Left ventricle myocardium inferior (tissue), 1 donor: ENCODE measurements around the gene SYF2. TPM values are rescaled to one million over a fixed set of nuclear protein-coding genes. Genes with fewer than 3 reads are reported as not detected.
"Not testable (repeated sequence)": the region's sequence is repeated elsewhere in the genome, so short reads cannot be mapped to it uniquely, and the experiment has no call there.

Experiments
- DNase-seq: peaks from one replicate; pipeline ENCODE4 v3.0.0-alpha.2; 2020
- H3K27ac ChIP-seq: fragments of 200-600 bp; replicated peaks from 2 replicates; pipeline ENCODE4 v1.8.0; 2021
- H3K27me3 ChIP-seq: fragments of 200-600 bp; 2 replicates; pipeline ENCODE4 v1.8.0; 2021; ENCODE audit warnings: low read depth
- H3K36me3 ChIP-seq: fragments of 200-600 bp; 2 replicates; pipeline ENCODE4 v1.8.0; 2021
- H3K4me1 ChIP-seq: fragments of 200-600 bp; 2 replicates; pipeline ENCODE4 v1.8.0; 2021
- H3K4me3 ChIP-seq: fragments of 200-600 bp; 2 replicates; pipeline ENCODE4 v1.8.0; 2021; ENCODE audit warnings: mild to moderate bottlenecking, moderate library complexity
- H3K9me3 ChIP-seq: fragments of 200-600 bp; replicated peaks from 2 replicates; pipeline ENCODE4 v1.8.0; 2021
- intact Hi-C: fragments of 100-400 bp; cut with micrococcal nuclease; formaldehyde crosslinking; loops from one replicate; pipeline ENCODE4 v1.11.0; 2022
- total RNA-seq: library from RNA; stranded (reverse); fragmentation: NEBNext Ultra II Directional; extraction: Animal tissue kit (Norgen Biotek cat#: 25700); gene quantifications from one replicate; pipeline ENCODE4 v1.2.1, GENCODE V29; 2021
- TF ChIP-seq, protein P1 (sequence below): fragments of 200-600 bp; IDR thresholded peaks from 2 replicates; pipeline ENCODE4 v1.8.0; 2021; ENCODE audit warnings: antibody characterized with exemption, mild to moderate bottlenecking, borderline replicate concordance
- donor health status: DM: no; HTN: yes; CAD: no; lungs with severe emphysema.

SYF2 gene
- total RNA-seq, 1 donor from 2014 or later, result 35.1 TPM

DNA sequence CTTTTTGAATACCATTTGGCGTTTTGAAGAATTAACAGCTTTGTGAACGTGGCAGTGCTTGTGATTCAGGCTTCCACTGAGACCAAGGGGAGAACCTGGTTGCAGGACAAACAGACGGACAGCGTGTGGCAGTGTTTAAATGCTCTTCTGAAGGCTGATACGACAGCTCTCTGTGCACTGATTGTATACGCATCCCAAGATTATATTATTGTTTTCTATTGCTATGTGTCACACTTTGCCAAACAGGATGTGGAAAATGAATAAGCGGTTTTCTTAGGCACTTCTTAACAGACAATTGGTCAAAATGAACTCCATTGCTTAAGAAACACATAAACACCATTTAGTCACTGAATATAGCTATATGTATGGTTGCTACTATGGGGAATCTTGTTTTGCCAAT, 27.5 kb upstream of the SYF2 start:
- H3K4me1 ChIP-seq, H3K4me3 ChIP-seq, H3K27ac ChIP-seq, intact Hi-C loops, H3K9me3 ChIP-seq, DNase-seq, H3K27me3 ChIP-seq: not testable (repeated sequence)
- H3K36me3 ChIP-seq, result peaks cover 11% of the 10 kb centered on the region
- TF ChIP-seq, protein P1, sequence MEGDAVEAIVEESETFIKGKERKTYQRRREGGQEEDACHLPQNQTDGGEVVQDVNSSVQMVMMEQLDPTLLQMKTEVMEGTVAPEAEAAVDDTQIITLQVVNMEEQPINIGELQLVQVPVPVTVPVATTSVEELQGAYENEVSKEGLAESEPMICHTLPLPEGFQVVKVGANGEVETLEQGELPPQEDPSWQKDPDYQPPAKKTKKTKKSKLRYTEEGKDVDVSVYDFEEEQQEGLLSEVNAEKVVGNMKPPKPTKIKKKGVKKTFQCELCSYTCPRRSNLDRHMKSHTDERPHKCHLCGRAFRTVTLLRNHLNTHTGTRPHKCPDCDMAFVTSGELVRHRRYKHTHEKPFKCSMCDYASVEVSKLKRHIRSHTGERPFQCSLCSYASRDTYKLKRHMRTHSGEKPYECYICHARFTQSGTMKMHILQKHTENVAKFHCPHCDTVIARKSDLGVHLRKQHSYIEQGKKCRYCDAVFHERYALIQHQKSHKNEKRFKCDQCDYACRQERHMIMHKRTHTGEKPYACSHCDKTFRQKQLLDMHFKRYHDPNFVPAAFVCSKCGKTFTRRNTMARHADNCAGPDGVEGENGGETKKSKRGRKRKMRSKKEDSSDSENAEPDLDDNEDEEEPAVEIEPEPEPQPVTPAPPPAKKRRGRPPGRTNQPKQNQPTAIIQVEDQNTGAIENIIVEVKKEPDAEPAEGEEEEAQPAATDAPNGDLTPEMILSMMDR, result peak; percentile 23

DNA sequence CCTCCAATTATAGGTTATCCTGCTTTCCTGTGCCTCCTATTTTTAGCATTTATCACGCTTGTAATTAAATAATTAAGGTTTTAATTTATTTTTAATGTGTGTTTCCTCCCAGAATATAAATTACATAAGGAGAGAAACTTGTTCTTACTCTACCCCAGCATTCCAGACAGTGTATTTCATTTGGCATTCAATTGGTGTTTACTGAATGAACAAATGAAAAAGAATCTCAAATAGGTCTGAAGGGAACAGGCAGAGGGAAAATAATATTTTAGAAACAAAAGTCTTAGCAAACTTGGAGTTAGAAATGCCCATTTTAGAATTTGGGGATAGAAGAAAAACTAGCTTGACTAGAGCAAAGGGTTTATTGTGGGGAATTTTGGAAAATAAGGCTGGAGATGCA, 24.9 kb upstream of the SYF2 start:
- TF ChIP-seq, protein P1, result no peak
- no peak for DNase-seq
- H3K4me3 ChIP-seq, result no peak overlapping the region
- H3K27me3 ChIP-seq, result no peaks in the 10 kb centered on the region
- no peak overlapping the region for H3K27ac ChIP-seq
- peaks cover 9% of the 10 kb centered on the region for H3K4me1 ChIP-seq
- H3K36me3 ChIP-seq, result peaks cover under 1% of the 10 kb centered on the region
- intact Hi-C loops, result no loop called here
- H3K9me3 ChIP-seq, result no peaks in the 10 kb centered on the region

DNA sequence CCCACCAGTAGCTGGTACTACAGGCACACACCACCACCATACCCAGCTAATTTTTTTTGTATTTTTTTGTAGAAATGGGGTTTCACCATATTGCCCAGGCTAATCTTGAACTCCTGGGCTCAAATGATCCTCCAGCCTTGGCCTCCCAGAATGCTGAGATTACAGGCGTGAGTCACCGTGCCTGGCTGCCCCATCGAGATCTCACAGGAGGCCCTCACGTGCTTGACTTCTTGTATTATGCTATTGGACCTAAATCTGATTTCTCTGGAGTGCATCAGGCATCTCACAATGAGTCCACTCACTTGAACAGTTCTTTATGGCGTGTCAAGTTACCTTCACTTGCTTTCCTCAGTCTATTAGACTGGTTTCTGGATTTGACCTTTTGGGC, 24.3 kb upstream of the SYF2 start:
- Histone ChIP-seq H3K9me3 (no peaks in the 10 kb centered on the region), H3K27me3 (no peaks in the 10 kb centered on the region), H3K4me1 (peaks cover 9% of the 10 kb centered on the region), H3K4me3 (no peak overlapping the region), H3K36me3 (no peaks in the 10 kb centered on the region), H3K27ac (no peak overlapping the region)
- intact Hi-C loops, result no loop called here
- TF ChIP-seq, protein P1, result no peak
- no peak for DNase-seq

DNA sequence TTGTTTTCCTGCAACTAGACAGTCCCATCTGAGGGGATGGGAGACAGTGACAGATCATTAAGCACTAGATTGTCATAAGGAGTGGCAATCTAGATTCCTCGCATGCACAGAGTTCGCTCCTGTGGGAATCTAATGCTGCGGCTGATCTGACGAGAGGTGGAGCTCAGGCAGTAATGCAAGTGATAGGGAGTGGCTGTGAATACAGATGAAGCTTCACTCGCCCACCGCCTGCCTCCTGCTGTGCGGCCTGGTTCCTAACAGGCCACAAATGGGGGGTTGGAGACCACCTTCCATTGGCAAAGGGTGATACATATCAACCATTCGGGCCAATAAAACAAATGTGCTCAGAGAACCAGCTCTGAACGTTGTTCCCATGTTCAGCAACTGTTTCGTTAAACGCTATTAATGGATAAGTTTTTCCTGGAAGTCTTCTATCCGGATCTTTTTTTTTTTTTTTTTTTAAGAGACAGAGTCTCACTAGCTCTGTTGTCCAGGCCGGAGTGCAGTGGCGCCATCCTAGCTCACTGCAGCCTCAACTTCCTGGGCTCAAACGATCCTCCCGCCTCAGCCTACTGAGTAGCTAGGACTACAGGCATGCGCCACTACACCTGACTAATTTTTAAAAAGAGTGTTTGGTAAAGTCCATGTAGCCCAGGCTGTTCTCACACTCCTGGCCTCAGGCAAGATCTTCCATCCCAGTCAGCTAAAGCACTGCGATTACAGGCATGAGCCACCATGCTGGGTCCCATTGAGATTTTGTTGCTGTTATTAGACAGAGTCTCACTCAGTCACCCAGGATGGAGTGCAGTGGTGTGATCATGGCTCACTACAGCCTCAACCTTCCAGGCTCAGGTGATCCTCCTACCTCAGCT, 23.6 kb upstream of the SYF2 start:
- Histone ChIP-seq H3K27ac (no peak overlapping the region), H3K9me3 (no peaks in the 10 kb centered on the region), H3K4me3 (no peak overlapping the region), H3K27me3 (no peaks in the 10 kb centered on the region), H3K4me1 (peaks cover 9% of the 10 kb centered on the region), H3K36me3 (no peaks in the 10 kb centered on the region)
- DNase-seq, result no peak
- TF ChIP-seq, protein P1, result no peak
- intact Hi-C loops, result no loop called here

DNA sequence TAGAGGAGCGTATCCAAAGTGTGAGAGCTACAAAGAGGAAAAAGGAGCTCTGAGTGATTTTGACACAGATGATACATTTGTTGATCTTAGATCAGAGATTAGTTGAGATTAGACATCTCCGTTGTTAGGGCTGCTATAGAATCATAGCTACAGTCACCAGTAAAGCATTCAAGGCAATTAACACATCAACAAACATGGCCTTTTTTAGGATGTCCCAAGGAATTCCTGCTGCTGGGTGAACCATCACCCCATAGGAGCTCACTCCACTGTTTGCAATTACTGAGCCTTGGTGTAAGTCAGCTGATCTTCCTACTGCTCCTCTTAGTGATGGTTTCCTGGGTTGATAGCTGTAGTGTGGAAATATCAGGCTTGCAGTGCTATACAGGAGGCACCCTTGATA, 21.6 kb upstream of the SYF2 start:
- no peak for DNase-seq
- intact Hi-C loops, result no loop called here
- no peaks in the 10 kb centered on the region for H3K36me3 ChIP-seq
- no peaks in the 10 kb centered on the region for H3K4me1 ChIP-seq
- TF ChIP-seq, protein P1, result no peak
- H3K27me3 ChIP-seq, result no peaks in the 10 kb centered on the region
- no peak overlapping the region for H3K27ac ChIP-seq
- H3K9me3 ChIP-seq, result no peaks in the 10 kb centered on the region
- H3K4me3 ChIP-seq, result no peak overlapping the region
